HepG2 (cell line): ENCODE data around the gene HS3ST4.

Experiments used
- DNMT1 ChIP-seq: sonication (generic); formaldehyde crosslinking; IDR thresholded peaks from 2 replicates; pipeline ENCODE4 v1.5.1; 2020; ENCODE audit warnings: mild to moderate bottlenecking, missing genetic modification reagents
- EP300 ChIP-seq, 3 experiments: sonication (generic) in 1 of 3; formaldehyde crosslinking in 1 of 3; IDR thresholded peaks; 2 replicates each; pipeline versions ENCODE4 v1.5.1 to v1.6.1; 2011 to 2020; ENCODE audit warnings: low read depth in 2 of 3, low read length in 2 of 3, borderline replicate concordance in 1 of 3, improper control_type of control experiment in 1 of 3, mild to moderate bottlenecking in 1 of 3, missing genetic modification reagents in 1 of 3, moderate library complexity in 1 of 3
- HDAC2 ChIP-seq: sonication (generic); formaldehyde crosslinking; IDR thresholded peaks from 2 replicates; pipeline ENCODE4 v1.4.0; 2020; ENCODE audit warnings: missing genetic modification reagents
- JUNB ChIP-seq: sonication (generic); formaldehyde crosslinking; IDR thresholded peaks from 2 replicates; pipeline ENCODE4 v1.8.0; 2022; ENCODE audit warnings: missing genetic modification reagents, mild to moderate bottlenecking, borderline replicate concordance
- KDM4B ChIP-seq: sonication (generic); formaldehyde crosslinking; IDR thresholded peaks from 2 replicates; pipeline ENCODE4 v1.4.0; 2020; ENCODE audit warnings: missing genetic modification reagents
- POLR2A ChIP-seq, 2 experiments: IDR thresholded peaks; 2 replicates each; pipeline ENCODE4 v1.6.1; 2011; ENCODE audit warnings: low read depth in 2 of 2, low read length in 2 of 2, mild to moderate bottlenecking in 1 of 2, moderate library complexity in 1 of 2; ENCODE audit not compliant: insufficient read depth in 1 of 2
- RAD21 ChIP-seq: fragments of 450-650 bp; formaldehyde crosslinking; IDR thresholded peaks from 2 replicates; pipeline ENCODE4 v1.5.0; 2020; ENCODE audit warnings: mild to moderate bottlenecking
- SMARCC2 ChIP-seq: fragments of 450-650 bp; IDR thresholded peaks from 2 replicates; pipeline ENCODE4 v1.6.1; 2017; ENCODE audit warnings: antibody characterized with exemption, mild to moderate bottlenecking
- U2AF1 ChIP-seq: fragments of 200-400 bp; formaldehyde crosslinking; optimal IDR thresholded peaks from 2 replicates; pipeline ENCODE3; 2017; ENCODE audit warnings: mild to moderate bottlenecking, low read depth, low read length
- ZNF20 ChIP-seq: sonication (generic); formaldehyde crosslinking; IDR thresholded peaks from 2 replicates; pipeline ENCODE4 v1.4.0; 2020; ENCODE audit warnings: mild to moderate bottlenecking, moderate library complexity, missing genetic modification reagents
- ZNF660 ChIP-seq: sonication (generic); formaldehyde crosslinking; IDR thresholded peaks from 2 replicates; pipeline ENCODE4 v1.5.1; 2020; ENCODE audit warnings: mild to moderate bottlenecking, low read depth, missing genetic modification reagents, borderline replicate concordance
- TF ChIP-seq, protein P1 (sequence below): IDR thresholded peaks from 2 replicates; pipeline ENCODE4 v1.6.1; 2016; ENCODE audit warnings: low read depth, borderline replicate concordance

DNA sequence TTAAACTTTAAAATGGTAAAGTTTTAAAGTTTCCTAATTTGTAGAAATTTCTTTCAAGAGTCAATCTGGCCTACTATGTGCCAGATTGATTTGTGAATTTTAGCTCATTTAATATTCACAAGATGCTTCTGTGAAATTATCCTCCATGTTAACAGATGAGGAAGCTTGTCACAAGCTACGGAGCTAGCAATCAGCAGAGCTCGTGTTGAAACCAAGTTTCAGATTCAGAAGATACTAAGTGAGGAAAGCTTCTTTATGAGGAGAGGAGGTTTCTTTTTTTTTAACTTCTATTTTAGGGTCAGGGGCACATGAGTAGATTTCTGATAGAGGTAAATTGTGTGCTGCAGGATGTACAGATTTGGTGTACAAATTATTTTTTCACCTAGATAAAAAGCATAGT is 135.9 kb downstream of the HS3ST4 start:
- TF ChIP-seq ZNF660 (CRISPR knock-in tag), result no peak
- no peak for TF ChIP-seq RAD21 (CRISPR knock-in tag)
- TF ChIP-seq HDAC2 (CRISPR knock-in tag), result no peak
- TF ChIP-seq EP300 (IDR thresholded peaks at IDR 0.05; ENCODE audit: low read depth in 2 of 2, low read length in 2 of 2), result no peak
- TF ChIP-seq EP300 (CRISPR knock-in tag; IDR thresholded peaks at IDR 0.05; ENCODE audit: borderline replicate concordance), result no peak
- TF ChIP-seq U2AF1, result no peak
- TF ChIP-seq ZNF20 (CRISPR knock-in tag), result no peak
- no peak for TF ChIP-seq DNMT1 (CRISPR knock-in tag)
- no peak for TF ChIP-seq SMARCC2
- TF ChIP-seq, protein P1, sequence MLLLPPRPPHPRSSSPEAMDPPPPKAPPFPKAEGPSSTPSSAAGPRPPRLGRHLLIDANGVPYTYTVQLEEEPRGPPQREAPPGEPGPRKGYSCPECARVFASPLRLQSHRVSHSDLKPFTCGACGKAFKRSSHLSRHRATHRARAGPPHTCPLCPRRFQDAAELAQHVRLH (CRISPR knock-in tag), result no peak
- no peak for TF ChIP-seq JUNB
- TF ChIP-seq KDM4B, result no peak
- no peak for TF ChIP-seq POLR2A (IDR thresholded peaks at IDR 0.05; ENCODE audit: insufficient read depth in 1 of 2, low read depth in 2 of 2, low read length in 2 of 2)
